ENCODE measurements around the gene TMEM145.
A peak's percentile ranks its signal among the peaks of the same experiment; 100 is the strongest.

The TMEM145 gene

DNA sequence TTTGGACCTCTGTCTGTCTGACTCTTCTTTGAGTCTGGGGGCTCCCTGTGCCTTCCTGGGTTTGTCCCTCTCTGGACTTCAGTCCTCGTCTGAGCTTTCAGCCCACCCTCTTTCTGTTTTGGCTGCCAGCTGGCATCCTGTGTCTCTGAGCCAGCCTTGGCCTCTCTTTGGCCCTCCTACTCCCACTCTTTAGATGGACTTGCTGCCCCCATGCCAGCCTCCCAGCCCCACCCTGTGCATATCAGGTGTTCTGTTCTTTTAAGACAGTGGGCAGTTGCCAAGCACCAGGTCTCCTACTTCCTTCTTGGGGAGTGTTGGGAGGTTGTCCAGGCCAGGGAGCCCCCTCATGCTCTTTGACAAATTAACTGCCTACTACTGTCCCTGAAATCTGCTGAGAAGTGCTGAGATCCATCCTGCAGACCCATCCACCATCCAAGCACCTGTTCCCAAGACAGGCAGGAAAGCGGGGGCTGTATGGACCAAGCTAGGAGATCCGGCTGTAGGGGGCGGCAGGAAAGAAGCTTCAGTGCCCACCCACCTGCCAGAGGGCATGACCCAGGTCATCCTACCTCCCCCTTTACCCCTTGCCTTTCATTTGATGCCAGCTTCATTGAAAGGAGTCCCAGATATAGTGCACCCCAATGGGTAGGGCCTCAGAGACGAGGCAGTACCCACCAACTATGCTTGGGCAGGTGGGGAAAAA lies 34.5 kb upstream of the TMEM145 start:
- no peak for DNase-seq

DNA sequence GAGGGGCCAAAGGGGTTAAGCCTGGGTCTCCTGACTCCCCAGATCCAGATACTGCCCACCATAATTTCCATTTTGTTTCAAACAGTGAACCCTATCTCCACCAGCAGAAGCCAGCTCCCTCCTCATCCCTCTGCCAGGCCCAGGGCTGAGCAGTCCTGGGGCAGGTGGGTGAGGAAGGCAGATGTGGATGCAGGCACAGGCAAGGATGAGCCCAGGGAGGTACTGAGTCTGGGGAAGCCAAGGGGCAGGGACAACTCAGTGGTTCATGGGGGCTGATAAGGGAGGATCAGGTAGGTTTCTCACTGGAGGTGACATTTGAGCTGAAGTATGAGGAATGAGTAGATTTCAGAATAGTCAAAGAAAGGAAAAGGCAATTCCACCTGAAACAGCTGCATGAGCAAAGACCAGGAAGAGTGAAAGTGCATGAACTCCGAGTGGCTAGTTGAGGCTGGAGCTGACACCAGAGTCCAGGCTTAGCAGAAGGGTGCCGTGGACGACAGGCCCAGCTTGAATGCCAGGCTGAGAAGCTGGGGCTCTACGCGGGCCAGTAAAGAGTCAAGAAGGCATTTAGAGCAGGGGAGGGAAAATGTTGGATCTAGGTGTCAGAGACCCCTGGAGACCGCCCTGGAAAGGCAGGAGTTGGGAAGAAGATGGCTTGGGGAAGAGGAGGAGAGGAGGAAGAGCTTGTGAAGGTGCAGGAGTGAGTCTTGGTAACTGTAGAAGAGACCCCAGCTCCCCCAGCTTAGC lies 33.8 kb upstream of the TMEM145 start:
- DNase-seq = peak in 1 of 2 experiments; percentile 28

DNA sequence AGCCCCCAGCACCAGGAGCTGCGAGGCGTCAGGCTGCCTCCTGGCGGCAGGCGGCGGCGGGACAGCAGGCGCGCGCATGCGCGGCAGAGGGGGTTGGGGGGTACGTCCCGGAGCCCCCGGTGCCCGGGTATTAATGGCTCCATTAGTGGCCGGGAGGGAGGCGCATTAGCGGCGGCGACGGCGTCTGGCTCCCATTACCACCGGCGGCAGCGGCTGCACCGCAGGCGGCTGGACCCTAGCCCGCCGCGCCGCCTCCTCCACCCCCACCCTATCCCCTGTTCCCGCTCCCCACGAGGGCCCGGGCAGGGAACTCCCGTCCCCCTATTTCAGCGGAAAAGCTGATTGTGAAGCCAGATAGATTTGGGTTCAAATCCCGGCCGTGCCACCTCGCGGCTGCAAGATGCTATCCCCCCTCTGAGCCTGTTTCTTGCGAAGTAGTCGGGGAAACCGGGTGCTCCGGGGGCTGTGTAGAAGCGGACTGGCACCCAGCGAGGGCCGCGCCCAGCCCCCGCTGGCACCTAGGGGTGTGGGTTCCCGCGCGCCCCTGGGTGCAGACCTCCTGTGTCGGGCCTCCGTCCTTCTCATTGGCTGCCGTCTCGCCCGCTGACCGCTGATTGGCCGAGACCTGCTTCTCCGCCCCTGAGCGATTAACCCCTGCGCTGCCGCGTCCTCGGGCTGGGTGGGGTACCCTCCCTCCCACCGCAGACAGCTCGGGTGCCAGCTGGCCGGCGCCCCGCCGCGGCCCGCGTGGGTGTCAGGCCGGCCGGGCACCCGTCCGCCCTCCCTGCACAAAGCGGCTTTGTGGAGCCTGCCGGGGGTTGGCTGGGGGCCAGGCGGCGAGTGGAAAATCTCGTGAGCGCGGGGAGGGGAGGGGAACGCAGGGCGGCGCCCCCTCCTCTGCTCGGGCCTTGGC lies 33.0 kb upstream of the TMEM145 start:
- DNase-seq = peak; percentile 88 to 93

DNA sequence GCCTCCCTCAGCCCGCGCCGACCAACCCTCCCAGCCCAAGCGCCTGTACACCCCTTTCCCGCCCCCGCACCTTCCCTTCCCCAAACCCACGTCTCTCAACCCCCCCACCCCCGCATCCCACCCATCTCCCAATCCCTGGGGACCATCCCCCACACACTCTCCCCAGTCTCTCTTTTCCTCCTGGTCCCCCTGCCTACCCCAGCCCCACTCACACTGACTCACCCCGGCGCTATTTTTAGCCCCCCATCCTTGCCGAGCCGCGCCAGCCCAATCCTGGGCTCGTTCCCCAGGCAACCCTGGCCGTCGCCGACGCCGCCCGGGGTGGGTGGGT lies 32.3 kb upstream of the TMEM145 start:
- no peak for DNase-seq

DNA sequence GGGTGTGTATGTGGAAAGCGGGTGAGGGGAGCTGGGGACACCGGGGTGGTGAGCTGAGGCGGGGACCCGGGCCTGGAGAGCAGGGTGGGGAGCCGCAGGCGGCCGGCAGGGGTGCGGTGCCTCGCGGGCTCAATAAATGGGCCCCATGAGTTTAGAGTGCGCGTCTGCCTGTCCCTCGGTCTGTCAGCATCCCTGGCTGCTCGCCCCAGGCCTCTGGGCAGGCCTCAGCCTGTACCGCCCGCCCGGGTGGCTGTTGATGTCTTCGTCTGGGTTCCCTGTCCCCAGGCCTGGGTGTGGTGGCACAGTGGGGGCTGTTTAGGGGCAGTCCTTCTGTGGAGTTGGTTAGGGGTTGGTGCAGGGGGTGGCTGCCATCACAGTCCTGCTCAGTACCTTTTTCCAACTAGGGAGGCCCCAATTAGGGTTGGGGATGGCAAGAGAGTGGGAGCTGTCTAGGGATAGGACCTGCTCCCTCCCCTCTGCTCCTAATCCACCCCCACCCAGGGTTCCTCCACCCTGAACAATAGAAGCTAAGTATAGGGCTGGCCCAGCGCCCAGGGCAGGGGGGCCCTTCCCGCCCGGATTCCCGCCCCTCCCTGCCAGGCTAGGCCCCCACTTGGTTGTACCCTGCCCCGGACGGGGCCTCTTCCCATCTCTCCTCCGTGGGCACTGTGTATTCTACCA lies 31.8 kb upstream of the TMEM145 start:
- DNase-seq = peak in 1 of 2 experiments; percentile 44

DNA sequence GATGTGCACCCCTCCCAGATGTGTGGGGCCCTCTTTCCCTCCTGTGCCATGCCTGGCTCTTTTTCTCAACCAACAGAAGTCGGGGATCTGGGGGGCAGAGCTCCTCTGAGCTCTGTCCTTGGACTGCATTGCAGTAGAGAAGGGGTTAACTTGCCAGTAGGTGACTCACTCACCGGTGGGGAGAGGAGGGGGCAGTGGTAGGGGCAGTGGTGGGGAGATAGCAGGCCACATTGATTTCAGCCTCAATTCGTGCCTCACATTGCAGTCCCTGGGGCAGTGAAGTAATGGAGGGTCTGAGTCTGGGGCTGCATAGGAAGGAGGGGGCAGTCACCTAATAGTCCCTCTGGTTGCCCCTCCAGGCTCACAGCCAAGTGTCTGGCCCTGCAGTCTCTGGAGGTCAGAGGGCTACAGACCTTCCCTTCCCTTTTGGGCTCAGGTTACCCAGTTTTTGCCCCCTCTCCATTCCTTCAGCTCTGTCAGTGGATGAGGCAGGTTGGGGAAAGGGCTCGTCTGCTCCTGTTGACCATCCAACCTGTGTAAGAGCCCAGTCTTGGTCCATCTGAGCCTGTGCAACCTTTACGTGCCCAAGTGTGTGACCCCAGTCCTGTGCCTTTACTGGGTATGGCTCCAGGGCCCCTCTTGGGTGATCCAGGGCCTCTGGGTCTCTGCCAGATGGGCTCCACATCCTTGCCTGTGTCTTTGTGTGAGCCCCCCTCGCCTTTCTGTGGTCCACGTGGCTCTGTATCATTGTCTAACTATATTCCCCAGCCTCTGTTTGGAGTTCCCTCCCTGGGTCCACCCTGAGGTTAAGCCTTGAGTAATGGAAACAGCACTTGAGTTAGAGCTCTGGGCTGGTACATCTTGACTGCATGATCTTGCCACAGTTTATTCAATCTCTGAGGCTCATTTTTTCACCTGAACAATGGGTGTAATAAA lies 31.0 kb upstream of the TMEM145 start:
- DNase-seq = no peak

DNA sequence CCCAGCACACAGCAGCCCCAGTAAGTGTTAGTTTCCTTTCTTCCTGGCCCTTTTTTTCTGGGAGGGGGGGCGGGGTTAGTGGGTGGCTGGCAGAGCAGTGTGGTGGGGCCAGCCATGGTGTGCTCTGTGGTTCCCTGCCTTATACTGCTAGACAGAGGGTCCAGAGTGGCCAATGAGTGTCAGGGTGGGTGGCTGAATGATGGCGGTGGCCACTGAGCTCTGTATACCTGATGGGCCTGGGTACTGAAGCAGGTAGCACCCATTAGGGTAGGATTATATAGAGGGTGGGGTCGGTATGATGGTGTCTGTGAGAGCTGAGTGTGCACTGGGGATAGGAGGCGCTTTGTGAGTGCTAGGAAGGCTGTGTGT lies 30.3 kb upstream of the TMEM145 start:
- no peak for DNase-seq

DNA sequence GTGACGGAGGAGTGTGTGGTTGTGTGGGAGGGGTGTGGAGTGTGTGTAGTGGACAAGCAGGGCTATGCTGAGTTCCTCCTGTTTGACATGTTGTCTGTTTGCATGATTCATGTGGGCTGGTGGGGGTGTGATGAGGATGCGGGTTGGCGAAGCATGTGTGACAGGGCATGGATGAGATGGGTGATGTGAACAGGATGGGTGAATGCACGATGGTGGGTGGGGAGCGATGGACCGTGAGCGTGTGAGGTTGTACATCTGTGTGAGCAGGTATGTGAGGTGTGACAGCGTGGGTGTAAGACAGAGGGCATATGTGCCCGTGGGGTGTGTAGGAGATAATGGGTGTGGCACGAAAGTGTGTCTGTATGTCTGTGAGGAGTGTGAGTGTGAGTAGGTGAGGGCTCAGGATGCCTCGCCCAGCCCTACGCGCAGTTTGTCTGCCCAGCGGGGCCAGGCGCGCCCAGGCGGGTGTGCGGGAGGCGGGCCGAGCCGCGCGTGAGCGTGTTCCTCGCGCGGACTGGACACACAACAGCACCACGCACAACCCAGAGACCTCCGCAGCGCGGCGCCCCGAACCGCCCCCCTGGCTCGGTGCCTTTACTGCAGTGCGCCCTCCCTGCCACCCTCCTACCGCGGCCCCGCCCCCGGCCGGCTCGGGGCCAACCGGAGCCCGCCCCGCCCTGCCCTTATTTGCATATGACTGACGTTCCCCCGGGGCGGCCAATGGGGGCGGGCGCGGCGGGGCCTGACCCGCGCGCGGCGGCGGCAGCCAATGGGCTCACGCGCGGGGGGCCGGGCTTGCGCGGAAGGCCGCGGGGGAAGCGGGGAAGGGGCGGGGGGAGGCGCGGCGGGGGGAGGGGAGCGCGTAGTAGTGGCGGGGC lies 29.7 kb upstream of the TMEM145 start:
- DNase-seq = peak; percentile 94

DNA sequence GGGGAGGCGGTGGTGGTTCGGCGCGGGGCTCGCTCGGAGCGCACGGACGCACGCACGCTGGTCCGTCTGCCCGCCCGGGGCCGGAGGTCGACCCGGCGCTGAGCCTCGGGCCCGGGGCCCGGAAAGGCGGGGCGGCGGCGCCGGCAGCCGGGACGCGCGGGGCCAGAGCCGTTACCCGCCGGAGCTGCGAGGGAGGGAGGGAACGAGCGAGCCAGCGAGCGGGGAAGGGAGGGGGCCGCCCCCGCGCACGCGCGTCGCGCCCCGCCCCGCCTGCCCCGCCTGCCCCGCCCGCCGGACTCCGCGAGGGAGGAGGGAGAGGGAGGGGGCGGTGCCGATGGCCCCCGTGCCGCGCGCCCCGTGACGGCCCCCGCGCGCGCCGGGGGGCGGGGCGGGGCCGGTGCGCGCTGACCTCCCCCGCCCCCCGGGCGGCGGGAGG lies 29.0 kb upstream of the TMEM145 start:
- DNase-seq = peak; percentile 78 to 79

DNA sequence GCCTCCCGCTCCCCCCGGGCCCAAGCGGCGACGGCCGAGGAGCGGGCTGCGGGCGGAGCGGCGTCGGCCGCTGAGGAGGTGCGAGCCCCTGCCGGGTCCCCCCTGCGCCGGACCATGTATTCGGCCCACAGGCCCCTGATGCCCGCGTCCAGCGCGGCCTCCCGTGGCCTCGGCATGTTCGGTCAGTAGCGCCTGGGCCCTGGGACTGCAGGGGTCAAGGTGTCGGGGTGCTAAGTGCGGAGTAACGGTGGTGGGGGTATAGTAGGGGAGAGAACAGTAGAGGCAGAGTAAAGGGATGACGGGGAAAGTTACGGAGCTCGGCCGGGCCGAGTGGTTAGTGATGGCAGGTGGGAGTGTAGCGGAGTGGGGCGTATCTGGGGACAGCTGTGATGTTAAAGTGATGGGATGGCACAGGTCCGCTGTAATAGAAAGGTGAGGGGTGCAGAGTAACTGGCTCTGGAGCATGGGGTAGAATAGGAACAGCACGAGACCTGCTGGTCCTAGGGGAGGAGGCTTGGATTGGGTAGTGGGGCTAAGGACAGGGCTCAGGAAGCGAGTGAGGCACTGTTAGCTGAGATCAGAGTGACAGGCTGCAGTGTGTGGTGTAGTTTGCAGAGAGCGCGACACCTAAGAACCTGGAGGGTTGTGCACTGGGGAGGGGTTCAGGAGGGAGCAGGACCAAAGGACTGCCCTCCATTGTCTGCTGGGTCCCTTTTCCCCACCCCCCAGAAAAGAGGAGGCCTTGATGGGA lies 28.3 kb upstream of the TMEM145 start:
- DNase-seq = peak in 1 of 2 experiments; percentile 37

DNA sequence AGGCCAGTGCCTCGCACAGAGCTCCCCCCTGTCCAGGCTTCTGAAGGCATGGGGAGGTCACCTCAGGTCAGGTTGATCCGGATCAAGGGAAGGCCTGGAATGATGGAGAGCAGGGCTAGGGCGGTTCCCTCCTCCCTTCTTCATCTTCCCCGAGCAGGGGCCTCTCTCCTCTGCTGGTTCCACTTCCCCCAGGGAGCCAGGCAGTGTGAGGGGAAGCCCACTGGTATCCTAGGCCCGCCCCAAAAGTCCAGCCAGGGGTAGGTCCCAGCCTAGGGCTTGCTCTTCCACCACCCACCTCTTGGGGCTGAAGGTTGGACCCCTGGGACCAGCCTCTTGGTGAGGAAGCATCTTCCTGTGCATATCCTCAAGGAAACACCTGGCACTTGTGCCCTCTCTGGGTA lies 27.6 kb upstream of the TMEM145 start:
- DNase-seq = no peak

DNA sequence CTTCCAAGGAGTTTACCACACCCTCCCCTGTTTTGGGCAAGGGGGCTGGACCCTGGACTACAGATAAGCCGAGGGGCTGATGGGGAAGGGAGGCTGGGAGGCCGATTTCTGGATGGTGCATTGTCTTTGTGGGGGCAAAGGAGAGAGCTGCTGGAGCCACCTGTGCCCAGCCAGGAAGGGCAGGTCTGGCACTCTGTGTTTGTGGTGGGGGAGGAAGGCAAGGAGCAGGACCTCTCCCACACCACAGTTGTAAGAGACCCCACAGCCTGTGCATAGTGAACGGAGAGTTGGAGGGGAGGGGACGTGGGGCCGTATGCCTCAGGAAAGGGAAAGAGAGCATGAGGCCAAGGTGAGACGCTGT lies 27.1 kb upstream of the TMEM145 start:
- no peak for DNase-seq

DNA sequence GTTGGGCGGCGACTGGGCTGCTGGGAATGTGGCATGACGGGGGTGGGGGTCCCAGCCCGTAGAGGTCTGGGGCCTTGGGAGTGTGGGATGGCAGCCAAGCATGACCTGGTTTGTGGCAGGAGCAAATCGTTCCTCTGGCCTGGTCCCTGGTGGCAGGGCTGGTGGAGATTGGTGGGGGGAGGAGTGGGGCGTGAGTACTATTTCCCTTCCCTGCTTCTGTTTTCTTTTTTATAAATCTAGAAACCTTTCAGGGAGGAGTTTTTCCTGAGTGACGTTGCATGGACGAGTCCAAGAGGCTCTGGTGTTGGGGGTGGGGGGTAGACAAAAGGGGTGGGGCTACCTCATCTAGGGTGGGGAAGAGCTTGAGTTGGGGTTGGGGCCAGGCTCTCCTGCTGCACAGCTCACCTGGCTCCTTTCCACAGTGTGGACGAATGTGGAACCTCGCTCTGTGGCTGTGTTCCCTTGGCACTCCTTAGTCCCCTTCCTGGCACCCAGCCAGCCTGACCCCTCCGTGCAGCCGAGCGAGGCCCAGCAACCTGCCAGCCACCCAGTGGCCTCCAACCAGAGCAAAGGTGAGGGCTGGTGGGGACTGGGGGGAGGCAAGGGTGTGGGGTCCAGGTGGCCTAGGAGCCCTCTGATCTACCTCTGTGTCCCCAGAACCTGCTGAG lies 26.6 kb upstream of the TMEM145 start:
- no peak for DNase-seq

DNA sequence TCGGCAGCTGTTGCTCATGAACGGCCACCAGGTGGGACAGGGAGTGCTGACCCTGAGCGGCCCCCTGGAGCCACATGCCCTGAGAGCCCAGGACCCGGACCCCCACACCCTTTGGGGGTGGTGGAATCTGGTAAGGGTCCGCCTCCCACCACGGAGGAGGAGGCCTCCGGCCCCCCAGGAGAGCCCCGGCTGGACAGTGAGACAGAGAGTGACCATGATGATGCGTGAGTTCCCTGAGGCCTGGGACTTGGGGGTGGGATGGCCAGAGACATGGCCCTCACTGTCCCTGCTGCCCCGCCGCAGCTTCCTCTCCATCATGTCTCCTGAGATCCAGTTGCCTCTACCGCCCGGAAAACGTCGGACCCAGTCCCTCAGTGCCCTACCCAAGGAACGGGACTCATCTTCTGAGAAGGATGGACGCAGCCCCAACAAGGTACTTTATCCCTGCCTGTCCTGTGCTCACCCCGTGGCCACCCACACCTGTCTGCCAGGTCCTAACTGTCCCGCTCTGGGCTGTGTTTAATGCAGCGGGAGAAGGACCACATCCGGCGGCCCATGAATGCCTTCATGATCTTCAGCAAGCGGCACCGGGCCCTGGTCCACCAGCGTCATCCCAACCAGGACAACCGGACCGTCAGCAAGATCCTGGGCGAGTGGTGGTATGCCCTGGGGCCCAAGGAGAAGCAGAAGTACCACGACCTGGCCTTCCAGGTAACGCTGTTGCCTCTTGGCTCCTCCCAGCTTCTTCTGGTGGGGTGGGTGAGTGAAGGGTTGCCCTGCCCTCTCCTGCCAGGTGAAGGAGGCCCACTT lies 25.9 kb upstream of the TMEM145 start:
- no peak for DNase-seq

DNA sequence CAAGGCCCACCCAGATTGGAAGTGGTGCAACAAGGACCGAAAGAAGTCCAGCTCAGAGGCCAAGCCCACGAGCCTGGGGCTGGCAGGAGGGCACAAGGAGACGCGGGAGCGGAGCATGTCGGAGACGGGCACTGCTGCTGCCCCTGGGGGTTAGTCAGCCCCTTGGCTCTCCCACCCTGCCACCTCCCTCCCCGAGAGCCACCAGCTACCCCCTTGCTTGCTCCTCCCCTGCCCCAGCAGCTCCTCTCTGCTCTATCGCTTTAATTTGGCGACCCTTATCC lies 25.3 kb upstream of the TMEM145 start:
- no peak for DNase-seq

DNA sequence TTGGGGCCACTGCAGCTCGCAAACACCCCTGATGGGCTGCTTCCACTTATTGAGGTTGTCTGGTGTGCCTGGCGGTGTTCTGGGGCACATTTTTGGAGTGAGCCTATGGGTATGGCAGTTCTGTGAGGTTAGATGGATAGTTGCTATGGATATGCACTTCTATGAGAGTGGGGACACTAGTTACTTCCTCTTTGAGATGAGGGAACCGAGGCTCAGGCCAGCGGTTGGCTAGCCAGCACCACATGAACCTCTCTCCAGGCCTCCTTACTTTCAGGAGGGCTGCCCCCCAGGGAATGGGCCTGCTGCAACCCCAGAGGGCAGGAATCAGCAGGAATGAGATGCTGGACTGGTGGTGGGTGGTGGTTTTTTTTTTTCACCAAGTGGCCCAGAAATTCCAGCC lies 24.7 kb upstream of the TMEM145 start:
- no peak for DNase-seq

DNA sequence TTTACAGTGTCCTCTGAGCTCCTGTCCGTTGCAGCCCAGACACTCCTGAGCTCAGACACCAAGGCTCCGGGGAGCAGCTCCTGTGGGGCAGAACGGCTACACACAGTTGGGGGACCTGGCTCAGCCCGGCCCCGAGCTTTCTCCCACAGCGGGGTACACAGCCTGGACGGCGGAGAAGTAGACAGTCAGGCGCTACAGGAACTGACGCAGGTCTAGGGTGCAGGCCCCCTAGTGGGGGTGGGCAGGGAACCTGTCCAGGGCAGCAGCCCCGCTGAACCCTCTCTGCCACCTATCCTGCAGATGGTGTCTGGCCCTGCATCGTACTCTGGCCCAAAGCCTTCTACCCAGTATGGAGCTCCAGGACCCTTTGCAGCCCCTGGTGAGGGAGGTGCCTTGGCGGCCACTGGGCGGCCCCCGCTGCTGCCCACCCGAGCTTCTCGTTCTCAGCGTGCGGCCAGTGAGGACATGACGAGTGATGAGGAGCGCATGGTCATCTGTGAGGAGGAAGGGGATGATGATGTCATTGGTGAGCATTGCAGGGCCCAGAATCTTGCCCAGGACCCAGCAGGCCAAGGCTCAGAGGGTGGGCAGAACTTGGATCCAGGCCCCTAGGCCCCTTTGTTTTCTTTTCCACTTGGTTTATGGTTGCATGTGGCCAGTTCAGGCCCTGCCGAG lies 24.1 kb upstream of the TMEM145 start:
- DNase-seq = no peak

DNA sequence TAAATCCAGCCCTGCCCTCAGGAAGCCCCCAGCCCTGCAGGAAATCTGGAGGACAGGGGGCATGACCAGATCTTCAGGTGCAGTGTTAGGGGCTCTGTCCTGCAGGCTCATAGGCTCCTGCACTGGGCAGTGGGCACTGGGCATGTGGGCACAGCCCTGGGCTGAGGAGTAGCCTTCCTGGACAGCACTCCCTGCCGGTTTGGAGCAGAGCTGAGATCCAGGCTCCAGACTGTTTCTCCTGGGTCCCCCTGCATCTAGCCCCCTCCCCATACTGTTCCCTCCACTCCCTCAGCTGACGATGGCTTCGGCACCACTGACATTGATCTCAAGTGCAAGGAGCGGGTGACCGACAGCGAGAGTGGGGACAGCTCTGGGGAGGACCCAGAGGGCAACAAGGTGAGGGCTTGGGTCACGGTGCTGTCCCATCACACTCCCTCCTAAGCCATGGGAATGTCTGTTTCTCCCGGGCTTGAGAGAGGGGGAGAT lies 23.5 kb upstream of the TMEM145 start:
- DNase-seq = no peak
